Mesenchymal stem cell (in vitro differentiated cells and primary cell): Measurements from ENCODE around the gene STAG1. TPM values are rescaled to one million over a fixed set of nuclear protein-coding genes. Genes with fewer than 3 reads are reported as not detected.
A peak's percentile ranks its signal among the peaks of the same experiment; 100 is the strongest.
"Not testable (repeated sequence)": the region's sequence is repeated elsewhere in the genome, so short reads cannot be mapped to it uniquely, and the experiment has no call there.

ENCODE experiments used
- DNase-seq: peaks from one replicate; pipeline ENCODE4 v3.0.0-alpha.2; 2013
- H2AFZ ChIP-seq: one replicate; pipeline ENCODE4 v1.6.1; 2013; ENCODE audit warnings: low read depth, mild to moderate bottlenecking, control low read depth, inconsistent platforms, low read length, moderate library complexity
- H2AK5ac ChIP-seq: 2 replicates; pipeline ENCODE4 v1.6.1; 2013; ENCODE audit warnings: low read length, moderate library complexity, mild to moderate bottlenecking, inconsistent platforms; ENCODE audit not compliant: severe bottlenecking
- H2BK120ac ChIP-seq: one replicate; pipeline ENCODE4 v1.6.1; 2013; ENCODE audit warnings: low read depth, mild to moderate bottlenecking, inconsistent platforms, low read length, moderate library complexity
- H2BK12ac ChIP-seq, 2 experiments: one replicate each; pipeline ENCODE4 v1.6.1; 2013; ENCODE audit warnings: inconsistent platforms in 2 of 2, low read length in 2 of 2, mild to moderate bottlenecking in 2 of 2, moderate library complexity in 2 of 2, control low read depth in 1 of 2
- H2BK15ac ChIP-seq: one replicate; pipeline ENCODE4 v1.6.1; 2013; ENCODE audit warnings: mild to moderate bottlenecking, low read depth, inconsistent platforms; ENCODE audit not compliant: poor library complexity, severe bottlenecking
- H2BK5ac ChIP-seq: 2 replicates; pipeline ENCODE4 v1.6.1; 2013; ENCODE audit warnings: low read depth, mild to moderate bottlenecking, low read length, control low read depth, inconsistent platforms; ENCODE audit not compliant: poor library complexity, severe bottlenecking
- H3K14ac ChIP-seq, 2 experiments: one replicate each; pipeline ENCODE4 v1.6.1; 2013; ENCODE audit warnings: inconsistent platforms in 2 of 2, low read length in 2 of 2, control low read depth in 1 of 2, mild to moderate bottlenecking in 1 of 2, moderate library complexity in 1 of 2
- H3K18ac ChIP-seq, 2 experiments: one replicate each; pipeline ENCODE4 v1.6.1; 2013; ENCODE audit warnings: inconsistent platforms in 2 of 2, low read length in 2 of 2, control low read depth in 1 of 2, low read depth in 1 of 2, mild to moderate bottlenecking in 1 of 2
- H3K23ac ChIP-seq, 2 experiments: one replicate each; pipeline ENCODE4 v1.6.1; 2013; ENCODE audit warnings: inconsistent platforms in 2 of 2, low read length in 2 of 2, mild to moderate bottlenecking in 2 of 2, moderate library complexity in 2 of 2, control low read depth in 1 of 2
- H3K27ac ChIP-seq: 2 replicates; pipeline ENCODE4 v1.5.1; 2013; ENCODE audit warnings: mild to moderate bottlenecking, moderate library complexity, low read length, control low read depth, inconsistent platforms; ENCODE audit not compliant: poor library complexity, severe bottlenecking
- H3K27me3 ChIP-seq, 2 experiments: 2 replicates each; pipeline versions ENCODE4 v1.6.1 to v1.7.0; 2013; ENCODE audit warnings: low read length in 2 of 2, mild to moderate bottlenecking in 2 of 2, moderate library complexity in 2 of 2, control low read depth in 1 of 2, inconsistent platforms in 1 of 2; ENCODE audit not compliant: control insufficient read depth in 1 of 2, insufficient read depth in 1 of 2
- H3K36me3 ChIP-seq, 2 experiments: 2 replicates each; pipeline versions ENCODE4 v1.6.1 to v1.7.0; 2013; ENCODE audit warnings: low read length in 2 of 2, control low read depth in 1 of 2, inconsistent platforms in 1 of 2, low read depth in 1 of 2, mild to moderate bottlenecking in 1 of 2; ENCODE audit not compliant: insufficient read depth in 2 of 2, control insufficient read depth in 1 of 2
- H3K4ac ChIP-seq, 2 experiments: one replicate each; pipeline ENCODE4 v1.6.1; 2013; ENCODE audit warnings: inconsistent platforms in 2 of 2, low read length in 2 of 2, mild to moderate bottlenecking in 2 of 2, moderate library complexity in 2 of 2, control low read depth in 1 of 2, low read depth in 1 of 2
- H3K4me1 ChIP-seq: 2 replicates; pipeline ENCODE4 v1.6.1; 2013; ENCODE audit warnings: low read depth, low read length, control low read depth; ENCODE audit not compliant: control insufficient read depth, insufficient read depth
- H3K4me2 ChIP-seq: 2 replicates; pipeline ENCODE4 v1.6.1; 2013; ENCODE audit warnings: low read length, mild to moderate bottlenecking, inconsistent platforms; ENCODE audit not compliant: poor library complexity, severe bottlenecking
- H3K4me3 ChIP-seq, 2 experiments: 2 replicates each; pipeline versions ENCODE4 v1.5.1 to v1.7.0; 2013; ENCODE audit warnings: low read length in 2 of 2, mild to moderate bottlenecking in 2 of 2, control low read depth in 1 of 2, low read depth in 1 of 2; ENCODE audit not compliant: insufficient read depth in 1 of 2
- H3K79me1 ChIP-seq: replicated peaks from 2 replicates; pipeline ENCODE4 v1.6.1; 2013; ENCODE audit warnings: mild to moderate bottlenecking, control low read depth, low read length, inconsistent platforms; ENCODE audit not compliant: poor library complexity, severe bottlenecking
- H3K9ac ChIP-seq: 2 replicates; pipeline ENCODE4 v1.7.0; 2013; ENCODE audit warnings: mild to moderate bottlenecking, low read length, moderate library complexity
- H3K9me3 ChIP-seq: 2 replicates; pipeline ENCODE4 v1.7.0; 2013; ENCODE audit warnings: mild to moderate bottlenecking, low read length; ENCODE audit not compliant: control insufficient read depth
- H4K8ac ChIP-seq: one replicate; pipeline ENCODE4 v1.6.1; 2013; ENCODE audit warnings: inconsistent platforms, mild to moderate bottlenecking, low read length, moderate library complexity
- H4K91ac ChIP-seq: one replicate; pipeline ENCODE4 v1.6.1; 2013; ENCODE audit warnings: mild to moderate bottlenecking, low read length, inconsistent platforms
- WGBS: methylation state at CpG from one replicate; pipeline ENCODE4 v1.1.7; 2013; ENCODE audit warnings: mixed read lengths; 5-methylcytosine and 5-hydroxymethylcytosine counted together
- polyA plus RNA-seq, 2 experiments: library from polyadenylated mRNA; stranded (reverse); fragments of 200-250 nt; gene quantifications; one replicate each; pipeline ENCODE4 v1.2.3, GENCODE V29; 2013

The STAG1 gene
- 11.0 TPM for polyA plus RNA-seq (2013, experiment 1 of 2)
- polyA plus RNA-seq (2013, experiment 2 of 2) = 11.2 TPM

DNA sequence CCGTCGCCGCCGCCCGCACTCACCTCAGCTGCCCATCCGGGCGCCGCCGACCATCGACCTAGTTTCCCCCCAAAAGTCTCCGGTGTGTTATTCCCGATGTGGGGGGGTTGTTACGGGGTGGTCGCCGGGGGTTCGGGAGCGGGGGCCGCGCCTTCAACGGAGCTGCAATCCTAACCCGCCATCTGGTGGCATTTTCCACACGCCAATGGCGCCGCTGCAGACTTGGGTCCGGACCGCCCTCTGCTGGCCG is at the start of gene STAG1:
TSS of gene STAG1 (minus strand) at position 207 of the 250 bp plus-strand sequence. CDS start 121,480 bp downstream, outside the sequence.
- peak within 1 kb of the TSS; percentile 100 for H3K9ac ChIP-seq
- peak within 1 kb of the TSS; percentile 96 for H4K8ac ChIP-seq
- H3K9me3 ChIP-seq = no peaks in the 10 kb centered on the region
- 0% methylated on average over 16 of the region's 27 CpGs for WGBS
- peak within 1 kb of the TSS in 1 of 2 experiments; percentile 99 for H3K23ac ChIP-seq
- H3K4me2 ChIP-seq = peak within 1 kb of the TSS; percentile 71
- H3K4ac ChIP-seq = peak within 1 kb of the TSS; percentile 86 to 97
- no peak for DNase-seq
- peak within 1 kb of the TSS; percentile 98 for H2BK120ac ChIP-seq
- H3K14ac ChIP-seq = peak within 1 kb of the TSS; percentile 36 to 93
- peak within 1 kb of the TSS; percentile 99 for H4K91ac ChIP-seq
- no peak within 1 kb of the TSS for H2BK12ac ChIP-seq
- H3K4me3 ChIP-seq = peak within 1 kb of the TSS; percentile 85 to 91
- peak within 1 kb of the TSS; percentile 36 for H2AFZ ChIP-seq
- no peak within 1 kb of the TSS for H2AK5ac ChIP-seq
- no peaks in the 10 kb centered on the region for H3K27me3 ChIP-seq
- peak within 1 kb of the TSS; percentile 99 for H3K27ac ChIP-seq
- peak within 1 kb of the TSS; percentile 99 for H2BK15ac ChIP-seq
- H3K18ac ChIP-seq = peak within 1 kb of the TSS; percentile 99
- H3K4me1 ChIP-seq = peaks cover 7% of the 10 kb centered on the region
- peaks cover 2% of the 10 kb centered on the region for H3K79me1 ChIP-seq
- peak within 1 kb of the TSS; percentile 98 for H2BK5ac ChIP-seq
- no peaks in the 10 kb centered on the region for H3K36me3 ChIP-seq

DNA sequence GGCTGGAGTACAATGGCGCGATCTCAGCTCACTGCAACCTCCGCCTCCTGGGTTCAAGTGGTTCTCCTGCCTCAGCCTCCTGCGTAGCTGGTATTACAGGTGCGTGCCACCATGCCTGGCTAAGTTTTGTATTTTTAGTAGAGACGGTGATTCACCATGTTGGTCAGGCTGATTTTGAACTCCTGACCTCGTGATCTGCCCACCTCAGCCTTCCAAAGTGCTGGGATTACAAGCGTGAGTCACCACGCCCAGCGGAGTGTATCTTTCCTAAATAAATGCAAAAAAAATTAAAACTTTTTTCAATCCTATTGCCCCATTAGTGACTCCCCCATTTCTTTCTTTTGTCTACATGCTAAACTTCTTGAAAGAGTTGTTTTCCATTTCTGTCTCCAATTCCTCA is 49.0 kb upstream of the STAG1 start:
- H2BK15ac ChIP-seq, H3K4me1 ChIP-seq, H2BK5ac ChIP-seq, H3K9ac ChIP-seq, H3K36me3 ChIP-seq, H3K4me3 ChIP-seq, H3K14ac ChIP-seq, H3K79me1 ChIP-seq, H2AFZ ChIP-seq, H3K18ac ChIP-seq, H4K8ac ChIP-seq, DNase-seq, H2AK5ac ChIP-seq, H3K4me2 ChIP-seq, H3K4ac ChIP-seq, H2BK120ac ChIP-seq, H4K91ac ChIP-seq, H2BK12ac ChIP-seq, H3K23ac ChIP-seq, H3K27me3 ChIP-seq, H3K27ac ChIP-seq, H3K9me3 ChIP-seq: not testable (repeated sequence)
- 87% methylated on average over 8 of the region's 10 CpGs for WGBS

DNA sequence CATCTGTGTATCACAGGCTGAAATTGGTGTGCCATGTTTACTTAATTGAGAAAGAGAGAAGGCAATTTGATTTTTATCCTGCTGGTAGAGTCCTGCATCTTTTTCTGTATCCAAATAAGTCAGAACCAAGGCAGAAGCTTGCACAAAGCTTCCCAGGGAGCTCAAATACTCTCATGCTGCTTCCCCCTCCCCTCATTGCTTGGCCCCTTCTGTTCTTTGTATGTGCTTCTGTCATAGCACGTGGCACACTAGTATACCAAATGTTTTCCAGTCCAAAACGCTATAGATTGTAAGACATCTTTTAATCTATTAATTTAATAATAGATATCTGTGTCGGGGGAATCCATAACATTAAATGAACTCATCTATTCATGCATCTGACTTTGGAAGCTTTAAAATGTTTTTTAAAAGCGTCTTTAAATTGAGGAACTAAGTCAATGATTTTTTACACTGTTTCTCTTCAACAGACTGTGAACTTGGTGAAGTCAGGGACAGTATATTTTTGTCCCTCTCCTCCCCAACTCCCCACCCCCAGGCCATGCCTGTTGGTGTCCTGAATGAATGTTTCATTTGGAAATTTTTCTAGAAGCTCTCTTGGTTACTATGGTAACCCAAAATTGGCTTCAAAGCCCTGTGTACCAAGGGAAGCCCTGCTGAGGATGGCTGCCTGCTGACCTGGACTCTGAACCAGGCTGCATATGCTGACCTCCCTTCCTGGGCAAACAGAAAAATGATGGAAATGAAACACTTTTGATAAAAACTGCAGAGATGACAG is 40.6 kb upstream of the STAG1 start:
- H4K8ac ChIP-seq = no peak overlapping the region
- H3K4me3 ChIP-seq = no peak overlapping the region
- WGBS = 100% methylated on average over 1 of the region's 4 CpGs
- no peaks in the 10 kb centered on the region for H3K79me1 ChIP-seq
- H3K4ac ChIP-seq = no peak overlapping the region
- no peak overlapping the region for H2AFZ ChIP-seq
- no peak overlapping the region for H3K9ac ChIP-seq
- no peak overlapping the region for H3K23ac ChIP-seq
- H2BK15ac ChIP-seq = no peak overlapping the region
- H3K27ac ChIP-seq = no peak overlapping the region
- no peak overlapping the region for H3K4me2 ChIP-seq
- H2AK5ac ChIP-seq = no peak overlapping the region
- no peak overlapping the region for H3K14ac ChIP-seq
- no peak overlapping the region for H3K18ac ChIP-seq
- no peak overlapping the region for H2BK120ac ChIP-seq
- no peaks in the 10 kb centered on the region for H3K27me3 ChIP-seq
- no peaks in the 10 kb centered on the region for H3K36me3 ChIP-seq
- H2BK12ac ChIP-seq = no peak overlapping the region
- no peak overlapping the region for H2BK5ac ChIP-seq
- no peaks in the 10 kb centered on the region for H3K9me3 ChIP-seq
- no peak overlapping the region for H4K91ac ChIP-seq
- H3K4me1 ChIP-seq = no peaks in the 10 kb centered on the region
- DNase-seq = no peak

DNA sequence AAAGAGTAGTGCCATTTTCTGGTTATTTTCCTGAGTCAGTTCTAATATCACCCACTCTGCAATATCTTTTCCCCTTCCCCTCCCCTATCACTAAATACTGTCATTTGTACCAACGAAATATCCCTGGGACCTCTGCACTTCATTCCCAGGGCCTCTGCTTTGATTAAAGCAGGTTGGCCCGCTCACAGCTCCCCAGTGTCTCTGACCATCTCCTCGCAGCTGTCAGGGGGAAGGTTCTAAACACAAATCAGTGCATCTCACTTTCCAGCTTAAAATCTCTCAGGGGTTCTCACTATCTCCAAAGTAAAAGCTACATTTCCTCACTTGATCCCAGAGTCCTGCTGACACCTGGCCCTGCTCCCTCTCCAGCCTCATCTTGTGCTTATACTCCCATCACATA is 38.6 kb upstream of the STAG1 start:
- no peak overlapping the region for H3K18ac ChIP-seq
- no peaks in the 10 kb centered on the region for H3K79me1 ChIP-seq
- H3K36me3 ChIP-seq = no peaks in the 10 kb centered on the region
- no peak overlapping the region for H3K14ac ChIP-seq
- no peak overlapping the region for H2BK15ac ChIP-seq
- H3K23ac ChIP-seq = no peak overlapping the region
- WGBS = 91% methylated on average over 3 of the region's 3 CpGs
- H2BK120ac ChIP-seq = no peak overlapping the region
- H3K4me3 ChIP-seq = no peak overlapping the region
- H3K9ac ChIP-seq = no peak overlapping the region
- H2AFZ ChIP-seq = no peak overlapping the region
- H4K8ac ChIP-seq = no peak overlapping the region
- no peak overlapping the region for H3K27ac ChIP-seq
- DNase-seq = no peak
- H2BK5ac ChIP-seq = no peak overlapping the region
- peaks cover 1% of the 10 kb centered on the region for H3K4me1 ChIP-seq
- H3K27me3 ChIP-seq = no peaks in the 10 kb centered on the region
- no peak overlapping the region for H3K4ac ChIP-seq
- H3K4me2 ChIP-seq = no peak overlapping the region
- no peaks in the 10 kb centered on the region for H3K9me3 ChIP-seq
- H2AK5ac ChIP-seq = no peak overlapping the region
- no peak overlapping the region for H4K91ac ChIP-seq
- H2BK12ac ChIP-seq = no peak overlapping the region
